ENCODE data around the gene TRANK1. TPM values are rescaled to one million over a fixed set of nuclear protein-coding genes. Genes with fewer than 3 reads are reported as not detected.

Gene TRANK1
- total and polyA plus RNA-seq, 2 of the 8 experiments (the other 6 are each of a cell fraction or from before 2014, with no cell fraction given) = 2.9 to 8.8 TPM

DNA sequence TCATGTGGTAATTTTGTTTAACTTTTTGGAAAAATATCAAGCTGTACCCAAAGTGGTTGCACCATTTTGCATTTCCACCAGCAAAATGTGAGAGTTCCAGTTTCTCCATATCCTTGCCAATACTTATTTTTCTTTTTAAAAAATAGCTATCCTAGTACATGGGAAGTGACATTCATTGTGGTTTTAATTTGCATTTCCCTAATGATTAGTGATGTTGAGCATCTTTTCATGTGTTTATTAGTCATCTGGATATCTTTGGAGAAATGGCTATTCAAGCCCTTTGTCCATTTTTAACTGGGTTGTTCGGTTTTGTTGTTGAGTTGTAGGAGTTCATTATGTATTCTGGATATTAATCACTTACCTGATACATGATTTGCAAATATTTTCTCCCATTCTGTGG is 19.5 kb upstream of the TRANK1 start:
- H3K4me3 ChIP-seq (ENCODE audit: extremely low read depth in 1 of 4, insufficient read depth in 2 of 4, low read depth in 3 of 4, low read length in 4 of 4) = no peak overlapping the region
- H3K79me1 ChIP-seq (ENCODE audit: low read depth, low read length) = no peaks in the 10 kb centered on the region
- H2BK12ac ChIP-seq (ENCODE audit: low read depth, low read length) = no peak overlapping the region
- no peak overlapping the region for H2BK120ac ChIP-seq (replicated peaks; ENCODE audit: low read depth, low read length)
- H3K79me2 ChIP-seq (ENCODE audit: control insufficient read depth in 1 of 2, insufficient read depth in 2 of 2, low read length in 2 of 2) = no peaks in the 10 kb centered on the region
- no peak overlapping the region for H2BK5ac ChIP-seq (ENCODE audit: low read depth, low read length)
- H3K56ac ChIP-seq (replicated peaks; ENCODE audit: insufficient read length, low read depth, low read length) = no peak overlapping the region
- ChIA-PET CTCF (ENCODE audit: partially characterized antibody) (interaction anchor here (0.9 to 1.8 kb wide), 4 partner anchors 9 to 59 kb away, joined by 3 to 6 read pairs (median 4); no protein-coding TSS in a partner anchor), POLR2A (ENCODE audit: partially characterized antibody) (interaction anchor here (1.1 kb wide), 1 partner anchor 28 kb away, joined by 3 read pairs; the partner anchor contains the start of gene EPM2AIP1)
- no peak for DNase-seq (ENCODE audit: low read depth in 1 of 2, low spot score in 2 of 2)
- FAIRE-seq = no peak
- no peaks in the 10 kb centered on the region for H3K9me3 ChIP-seq (ENCODE audit: insufficient read depth in 2 of 2, low read depth in 1 of 2, low read length in 1 of 2)
- no peak overlapping the region for H2AFZ ChIP-seq (ENCODE audit: low read length)
- H3K27ac ChIP-seq (ENCODE audit: low read depth, low read length) = no peak overlapping the region
- H4K5ac ChIP-seq (ENCODE audit: insufficient read length, low read depth, low read length) = no peak overlapping the region
- no peaks in the 10 kb centered on the region for H3K27me3 ChIP-seq (replicated peaks in 1 of 4; ENCODE audit: control insufficient read depth in 3 of 4, extremely low read depth in 1 of 4, insufficient read depth in 3 of 4, low read length in 3 of 4)
- no peaks in the 10 kb centered on the region for H4K20me1 ChIP-seq (replicated peaks in 1 of 2; ENCODE audit: control insufficient read depth in 1 of 2, insufficient read depth in 2 of 2, low read length in 2 of 2)
- H2BK15ac ChIP-seq (ENCODE audit: low read length) = no peak overlapping the region
- no peak overlapping the region for H2AK5ac ChIP-seq (ENCODE audit: low read depth, low read length)
- H3K4me1 ChIP-seq (replicated peaks in 1 of 4; ENCODE audit: control insufficient read depth in 3 of 4, insufficient read depth in 4 of 4, low read length in 3 of 4) = peaks cover 0 to 10% (median 3%) of the 10 kb centered on the region in 4 experiments; a peak in 4 of 7 replicates
- H4K8ac ChIP-seq (ENCODE audit: extremely low read depth, insufficient read depth, low read length) = no peak overlapping the region
- H3K9ac ChIP-seq (replicated peaks in 1 of 4; ENCODE audit: extremely low read depth in 1 of 4, low read depth in 3 of 4, low read length in 3 of 4) = no peak overlapping the region
- no peak overlapping the region for H3K4ac ChIP-seq (replicated peaks; ENCODE audit: insufficient read length, low read depth, low read length)
- H4K91ac ChIP-seq (replicated peaks; ENCODE audit: insufficient read length, low read length) = no peak overlapping the region
- H3K18ac ChIP-seq (ENCODE audit: extremely low read depth, low read length) = no peak overlapping the region; the same call in 1 of the 2 replicates
- 100% methylated on average over 1 of the region's 1 CpG; no CpG with 5 or more reads in 1 of the 2 experiments for WGBS, 2 experiments (ENCODE audit: extremely low coverage in 1 of 2, insufficient coverage in 1 of 2, insufficient read length in 1 of 2, insufficient replicate concordance in 2 of 2, low coverage in 1 of 2, low lambda C conversion rate in 2 of 2, missing lambda C conversion rate in 1 of 2)
- TF ChIP-seq GABPA (IDR thresholded peaks at IDR 0.05; ENCODE audit: borderline replicate concordance, insufficient read depth, low read length) (no peak), RAD21 (IDR thresholded peaks at IDR 0.05 in 1 of 2, conservative IDR thresholded peaks at IDR 0.05 in 1 of 2; ENCODE audit: low read depth in 2 of 2, low read length in 2 of 2) (no peak), SAP30 (IDR thresholded peaks at IDR 0.05; ENCODE audit: insufficient read depth, insufficient replicate concordance, low read length) (no peak), SIX5 (IDR thresholded peaks at IDR 0.05; ENCODE audit: low read depth, low read length) (no peak)
- H2BK20ac ChIP-seq (ENCODE audit: low read length) = no peak overlapping the region
- no peak overlapping the region for H3K23ac ChIP-seq (ENCODE audit: insufficient read length)
- H3K36me3 ChIP-seq (ENCODE audit: control insufficient read depth in 2 of 4, insufficient read depth in 4 of 4, low read length in 3 of 4) = no peaks in the 10 kb centered on the region
- H3K14ac ChIP-seq (ENCODE audit: insufficient read length) = no peak overlapping the region
- no peaks in the 10 kb centered on the region for H3K23me2 ChIP-seq (ENCODE audit: low read depth, low read length)
- H3K4me2 ChIP-seq (ENCODE audit: insufficient read depth in 1 of 2, low read depth in 2 of 2, low read length in 2 of 2) = no peak overlapping the region

Measured in H1 (cell line).